Measurements from ENCODE around the gene WWC2.
A peak's percentile ranks its signal among the peaks of the same experiment; 100 is the strongest.

Gene WWC2

GRCh38 chr4:183300655-183301054 lies 201.6 kb downstream of the WWC2 start:
- TF ChIP-seq GATA2 (IDR thresholded peaks at IDR 0.05; ENCODE audit: low read depth, low read length) = no peak
- TF ChIP-seq GATA3 (IDR thresholded peaks at IDR 0.05; ENCODE audit: low read depth, low read length) = no peak

- TF ChIP-seq GATA3 (IDR thresholded peaks at IDR 0.05; ENCODE audit: low read depth, low read length) (no peak), GATA2 (IDR thresholded peaks at IDR 0.05; ENCODE audit: low read depth, low read length) (no peak)
Measured at GRCh38 chr4:183303301-183303700, 204.2 kb downstream of the WWC2 start.

- TF ChIP-seq GATA3 (IDR thresholded peaks at IDR 0.05; ENCODE audit: low read depth, low read length) (no peak), GATA2 (IDR thresholded peaks at IDR 0.05; ENCODE audit: low read depth, low read length) (no peak)
Measured at GRCh38 chr4:183304067-183304466, 205.0 kb downstream of the WWC2 start.

DNA sequence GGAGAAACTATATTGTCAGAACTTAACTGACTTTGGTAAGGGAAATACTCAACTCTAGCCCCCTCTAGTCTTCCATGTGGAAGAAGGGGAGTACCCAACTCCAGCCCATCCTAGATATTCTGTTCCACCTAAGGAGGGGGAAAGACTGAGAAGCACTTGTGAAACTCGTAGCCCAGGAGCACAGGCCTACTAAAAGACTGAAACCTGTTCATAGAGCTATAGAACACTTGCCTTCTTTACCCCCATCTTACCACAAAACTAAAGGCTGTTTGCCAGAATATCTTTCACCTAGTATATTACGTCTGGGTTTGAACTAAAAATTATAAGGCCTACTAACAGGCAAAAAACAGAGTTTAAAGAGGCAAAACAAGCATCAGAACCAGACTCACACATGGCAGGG lies 205.5 kb downstream of the WWC2 start:
- TF ChIP-seq GATA3 (IDR thresholded peaks at IDR 0.05; ENCODE audit: low read depth, low read length) = no peak

- no peak for TF ChIP-seq GATA3 (IDR thresholded peaks at IDR 0.05; ENCODE audit: low read depth, low read length)
- no peak for TF ChIP-seq GATA2 (IDR thresholded peaks at IDR 0.05; ENCODE audit: low read depth, low read length)
Measured at GRCh38 chr4:183306811-183307210, 207.8 kb downstream of the WWC2 start.

DNA sequence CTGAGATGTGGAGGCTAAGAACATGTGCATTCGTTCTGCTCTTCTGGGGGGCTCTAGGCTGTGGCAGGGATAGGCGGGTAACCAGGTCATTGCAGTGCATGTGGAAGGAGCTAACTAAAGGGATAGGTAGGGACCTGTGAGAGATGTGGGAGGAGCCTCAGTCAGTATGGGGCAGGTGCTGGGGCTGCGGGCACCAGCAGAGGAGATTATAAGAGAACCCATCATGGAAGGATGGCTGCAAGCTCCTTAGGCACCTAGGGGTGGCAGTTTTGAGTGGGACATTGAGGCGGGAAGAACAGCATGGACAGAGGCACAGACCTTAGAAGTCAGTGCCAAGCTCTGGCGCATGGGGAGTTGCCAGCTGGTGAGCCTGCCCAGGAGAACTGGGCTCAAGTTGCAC lies 213.8 kb downstream of the WWC2 start:
- TF ChIP-seq GATA3 (IDR thresholded peaks at IDR 0.05; ENCODE audit: low read depth, low read length) (no peak), GATA2 (IDR thresholded peaks at IDR 0.05; ENCODE audit: low read depth, low read length) (no peak)

DNA sequence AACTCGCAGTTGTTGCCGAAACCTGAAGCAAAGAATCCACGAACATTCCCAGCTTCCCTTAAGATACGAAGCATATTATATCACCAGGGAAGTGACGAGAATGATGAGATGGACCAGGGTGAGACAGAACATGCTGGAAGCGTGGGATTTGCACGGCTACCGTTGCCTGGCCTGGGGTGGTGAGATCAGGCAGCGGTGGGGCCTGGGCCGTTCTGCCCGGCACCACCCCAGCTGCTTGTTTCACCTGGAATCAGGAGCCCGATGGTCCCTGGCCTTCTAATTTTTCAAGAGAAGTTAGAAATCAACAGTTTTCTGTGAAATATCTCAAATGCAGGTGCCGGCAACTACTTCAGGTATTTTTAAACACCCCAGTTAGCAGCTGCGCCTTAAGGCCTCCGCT lies 215.3 kb downstream of the WWC2 start:
- no peak for TF ChIP-seq GATA2 (IDR thresholded peaks at IDR 0.05; ENCODE audit: low read depth, low read length)
- no peak for TF ChIP-seq GATA3 (IDR thresholded peaks at IDR 0.05; ENCODE audit: low read depth, low read length)

GRCh38 chr4:183314806-183315205 lies 215.7 kb downstream of the WWC2 start:
- TF ChIP-seq GATA2 (IDR thresholded peaks at IDR 0.05; ENCODE audit: low read depth, low read length) = no peak
- TF ChIP-seq GATA3 (IDR thresholded peaks at IDR 0.05; ENCODE audit: low read depth, low read length) = no peak

GRCh38 chr4:183318656-183319055 lies 219.6 kb downstream of the WWC2 start:
- TF ChIP-seq GATA3 (IDR thresholded peaks at IDR 0.05; ENCODE audit: low read depth, low read length) (no peak), GATA2 (IDR thresholded peaks at IDR 0.05; ENCODE audit: low read depth, low read length) (no peak)

GRCh38 chr4:183320211-183321059 lies 221.4 kb downstream of the WWC2 start, which contains the start of gene CLDN22:
CLDN22 (minus strand) TSS chr4:183320276; CDS start chr4:183320218, 58 bp downstream.
- TF ChIP-seq GATA2 (IDR thresholded peaks at IDR 0.05; ENCODE audit: low read depth, low read length) (no peak), GATA3 (IDR thresholded peaks at IDR 0.05; ENCODE audit: low read depth, low read length) (peak; percentile 33; the same call in 1 of the 2 replicates)

DNA sequence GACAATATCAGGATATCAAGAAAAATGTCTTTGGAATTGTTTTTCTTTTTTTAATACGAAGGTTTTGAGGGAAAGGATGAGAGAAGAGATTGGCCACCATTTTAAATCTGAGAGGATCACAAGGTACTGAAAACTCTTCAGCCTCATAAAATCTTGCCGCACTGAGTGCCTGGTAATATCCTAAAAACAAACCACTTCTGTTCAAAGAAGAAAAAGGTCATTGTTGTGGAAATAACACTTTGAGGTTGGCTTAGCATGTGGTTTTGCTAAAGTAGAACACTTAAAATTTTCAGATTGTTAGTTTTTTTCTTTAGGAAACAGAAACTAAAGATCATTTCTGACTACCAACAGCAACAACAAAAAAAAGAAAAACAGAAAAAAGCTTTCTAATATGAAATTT lies 222.0 kb downstream of the WWC2 start:
- TF ChIP-seq GATA2 (IDR thresholded peaks at IDR 0.05; ENCODE audit: low read depth, low read length) = no peak
- no peak for TF ChIP-seq GATA3 (IDR thresholded peaks at IDR 0.05; ENCODE audit: low read depth, low read length)

DNA sequence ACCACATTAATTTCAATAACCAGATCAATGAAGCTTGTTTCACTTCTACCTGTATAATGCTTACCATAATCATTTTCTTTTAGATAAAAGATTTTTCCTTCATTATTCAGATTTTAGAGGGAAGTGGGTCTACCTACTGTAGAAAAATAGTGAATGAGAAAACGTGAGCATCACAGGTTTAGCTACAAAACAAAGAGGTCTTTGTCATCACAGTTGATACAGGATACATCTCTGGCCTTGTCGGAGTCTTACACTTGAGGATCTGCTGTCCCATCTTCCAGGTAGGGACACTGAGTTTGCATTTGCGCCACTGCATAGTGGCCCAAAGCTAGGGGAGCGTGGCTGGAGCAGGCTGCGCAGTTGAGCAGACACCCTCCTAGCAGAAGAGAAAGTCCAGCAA lies 222.5 kb downstream of the WWC2 start:
- no peak for TF ChIP-seq GATA3 (IDR thresholded peaks at IDR 0.05; ENCODE audit: low read depth, low read length)
- TF ChIP-seq GATA2 (IDR thresholded peaks at IDR 0.05; ENCODE audit: low read depth, low read length) = no peak

DNA sequence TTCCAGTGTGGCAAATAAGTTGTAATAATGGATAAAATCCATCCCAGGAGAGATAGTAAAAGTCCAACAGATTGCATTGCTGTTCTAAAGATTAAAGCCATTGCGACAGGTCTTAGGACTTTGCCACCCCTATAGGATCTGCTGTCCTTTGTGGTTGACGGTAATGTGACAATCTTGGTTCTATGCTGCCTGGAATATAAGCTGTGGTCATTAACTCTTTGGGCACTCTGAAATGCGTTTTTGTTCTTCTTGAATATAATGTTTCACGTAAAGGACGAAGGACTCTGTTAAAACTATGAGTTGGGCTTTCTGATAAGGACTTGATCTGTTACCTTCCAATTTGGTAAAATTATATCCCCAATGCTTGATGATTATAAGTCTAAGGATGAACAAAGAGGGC lies 223.3 kb downstream of the WWC2 start, which contains the start of gene CLDN24:
TSS of gene CLDN24 (minus strand) at position 101 of the 400 bp plus-strand sequence. CDS start at position 101, 0 bp downstream.
- TF ChIP-seq GATA2 (IDR thresholded peaks at IDR 0.05; ENCODE audit: low read depth, low read length) = no peak

DNA sequence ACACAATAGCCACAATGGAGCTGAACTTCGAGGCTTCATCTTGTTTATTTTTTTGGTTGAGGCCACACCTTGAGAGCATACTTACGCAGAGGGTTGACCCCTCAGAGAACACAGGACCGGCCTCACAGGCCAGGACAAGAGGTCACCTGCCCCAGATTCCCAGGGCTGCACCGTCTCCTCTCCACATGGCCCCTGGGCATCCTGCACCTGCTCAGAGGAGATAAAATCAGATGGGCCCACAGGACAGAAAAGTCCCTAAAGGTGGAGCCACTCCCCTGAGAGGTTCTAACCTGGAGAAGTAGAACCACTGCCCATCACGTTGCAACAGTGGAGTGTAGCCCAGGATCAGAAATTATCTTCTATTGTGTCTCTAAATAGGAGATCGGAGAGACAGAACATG lies 224.2 kb downstream of the WWC2 start:
- no peak for TF ChIP-seq GATA2 (IDR thresholded peaks at IDR 0.05; ENCODE audit: low read depth, low read length)
- TF ChIP-seq GATA3 (IDR thresholded peaks at IDR 0.05; ENCODE audit: low read depth, low read length) = no peak

DNA sequence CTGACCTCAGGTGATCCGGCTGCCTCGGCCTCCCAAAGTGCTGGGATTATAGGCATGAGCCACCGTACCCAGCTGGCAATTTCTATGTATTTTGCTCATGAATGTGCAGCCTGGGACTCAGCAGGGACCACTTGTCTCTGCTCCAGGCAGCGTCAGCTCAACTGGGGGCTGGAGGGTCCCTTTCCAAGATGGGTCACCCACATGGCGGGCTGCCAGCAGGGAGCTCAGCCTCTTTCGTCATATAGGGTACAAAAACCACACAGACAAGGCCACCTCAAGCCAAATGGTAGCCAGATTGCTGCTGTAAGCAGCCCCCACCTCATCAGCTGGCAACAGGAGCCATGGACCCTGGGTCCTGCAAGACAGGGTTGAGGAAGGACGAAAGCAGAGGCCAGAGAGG lies 225.6 kb downstream of the WWC2 start:
- TF ChIP-seq GATA2 (IDR thresholded peaks at IDR 0.05; ENCODE audit: low read depth, low read length) (no peak), GATA3 (IDR thresholded peaks at IDR 0.05; ENCODE audit: low read depth, low read length) (no peak)
